ENCODE measurements around the gene AGAP6.
"Not testable (repeated sequence)": the region's sequence is repeated elsewhere in the genome, so short reads cannot be mapped to it uniquely, and the experiment has no call there.

GRCh38 chr10:50056654-50057053 is 68.4 kb downstream of the AGAP6 start:
- TF ChIP-seq, protein P1, sequence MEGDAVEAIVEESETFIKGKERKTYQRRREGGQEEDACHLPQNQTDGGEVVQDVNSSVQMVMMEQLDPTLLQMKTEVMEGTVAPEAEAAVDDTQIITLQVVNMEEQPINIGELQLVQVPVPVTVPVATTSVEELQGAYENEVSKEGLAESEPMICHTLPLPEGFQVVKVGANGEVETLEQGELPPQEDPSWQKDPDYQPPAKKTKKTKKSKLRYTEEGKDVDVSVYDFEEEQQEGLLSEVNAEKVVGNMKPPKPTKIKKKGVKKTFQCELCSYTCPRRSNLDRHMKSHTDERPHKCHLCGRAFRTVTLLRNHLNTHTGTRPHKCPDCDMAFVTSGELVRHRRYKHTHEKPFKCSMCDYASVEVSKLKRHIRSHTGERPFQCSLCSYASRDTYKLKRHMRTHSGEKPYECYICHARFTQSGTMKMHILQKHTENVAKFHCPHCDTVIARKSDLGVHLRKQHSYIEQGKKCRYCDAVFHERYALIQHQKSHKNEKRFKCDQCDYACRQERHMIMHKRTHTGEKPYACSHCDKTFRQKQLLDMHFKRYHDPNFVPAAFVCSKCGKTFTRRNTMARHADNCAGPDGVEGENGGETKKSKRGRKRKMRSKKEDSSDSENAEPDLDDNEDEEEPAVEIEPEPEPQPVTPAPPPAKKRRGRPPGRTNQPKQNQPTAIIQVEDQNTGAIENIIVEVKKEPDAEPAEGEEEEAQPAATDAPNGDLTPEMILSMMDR (IDR thresholded peaks at IDR 0.05; ENCODE audit: borderline replicate concordance, extremely low read depth, low read length, poor library complexity, severe bottlenecking) = not testable (repeated sequence)
- TF ChIP-seq EZH2 (IDR thresholded peaks at IDR 0.05; ENCODE audit: borderline replicate concordance, low read depth, low read length, severe bottlenecking) = not testable (repeated sequence)
